GM12865 (cell line): ENCODE results near the gene SCLT1.

Experiments used
- DNase-seq: peaks from one replicate; pipeline ENCODE4 v3.0.0; 2010; ENCODE audit warnings: low read depth
- H3K4me3 ChIP-seq: 2 replicates; pipeline ENCODE4 v1.5.1; 2011; ENCODE audit warnings: mild to moderate bottlenecking, low read depth, low read length, control low read depth
- CTCF ChIP-seq: IDR thresholded peaks from 2 replicates; pipeline ENCODE4 v1.5.1; 2011; ENCODE audit warnings: low read length, control low read depth, low read depth, inconsistent platforms; ENCODE audit not compliant: insufficient read depth; ENCODE audit errors: missing control alignments

SCLT1 gene

GRCh38 chr4:129046055-129046959 is 47.0 kb downstream of the SCLT1 start:
- H3K4me3 ChIP-seq, result no peak overlapping the region
- no peak for TF ChIP-seq CTCF
- no peak for DNase-seq

DNA sequence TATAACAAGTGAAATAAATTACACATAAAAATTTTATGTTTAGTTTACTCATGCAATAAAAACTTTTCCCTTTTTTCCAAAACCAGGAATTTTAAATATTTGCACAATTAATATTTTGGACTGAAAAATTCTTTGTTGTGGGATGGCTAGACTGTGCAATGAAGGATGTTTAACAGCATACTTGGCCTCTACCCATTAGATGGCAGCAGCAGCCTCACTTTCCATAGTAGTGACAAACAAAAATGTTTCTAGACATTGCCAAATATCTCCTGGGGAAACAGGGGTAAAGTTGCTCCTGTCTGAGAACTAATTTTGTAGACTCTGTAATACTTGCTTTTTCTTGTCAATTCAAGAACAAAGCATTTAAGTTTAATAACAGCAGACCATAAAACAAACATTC is 49.8 kb downstream of the SCLT1 start:
- no peak for TF ChIP-seq CTCF
- no peak for DNase-seq
- H3K4me3 ChIP-seq, result no peak overlapping the region

DNA sequence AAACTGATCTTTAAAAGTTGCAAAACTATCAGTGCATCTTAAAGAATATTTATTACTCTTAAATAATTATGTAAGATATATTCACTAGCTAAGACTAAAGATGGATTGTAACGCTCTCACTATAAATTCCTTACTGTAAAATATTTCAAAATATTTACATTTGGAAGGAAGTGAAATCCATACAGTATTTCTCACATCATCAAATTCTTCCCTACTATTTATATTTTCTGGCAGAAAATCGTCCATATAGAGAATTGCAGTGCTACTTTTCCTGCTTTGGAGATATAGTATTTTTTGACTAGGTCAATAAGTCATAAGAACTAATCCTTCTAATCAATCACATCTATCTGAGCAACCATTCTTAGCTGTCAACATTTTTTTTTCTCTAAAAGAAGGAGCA is 52.9 kb downstream of the SCLT1 start:
- no peak for DNase-seq
- no peak overlapping the region for H3K4me3 ChIP-seq
- TF ChIP-seq CTCF, result no peak

DNA sequence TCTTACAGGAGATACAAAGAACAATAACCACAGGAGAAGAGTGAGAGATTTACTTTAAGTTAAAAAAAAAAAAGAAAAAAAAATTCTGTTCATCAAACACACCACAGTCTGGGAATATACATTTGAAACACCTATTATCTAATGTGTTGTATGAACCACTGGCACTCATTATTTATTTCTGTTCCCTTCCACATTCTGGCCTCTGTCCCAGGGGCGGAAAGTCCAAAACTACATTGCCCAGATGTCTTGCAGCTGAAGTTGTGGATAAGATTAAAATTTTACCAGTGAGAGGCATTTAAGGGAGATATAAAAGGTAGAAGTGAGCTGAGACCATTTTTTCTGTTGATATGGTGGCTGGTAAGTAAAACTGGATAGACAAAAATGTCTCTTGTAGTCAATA is 56.2 kb downstream of the SCLT1 start:
- H3K4me3 ChIP-seq, result no peak overlapping the region
- no peak for TF ChIP-seq CTCF
- no peak for DNase-seq

DNA sequence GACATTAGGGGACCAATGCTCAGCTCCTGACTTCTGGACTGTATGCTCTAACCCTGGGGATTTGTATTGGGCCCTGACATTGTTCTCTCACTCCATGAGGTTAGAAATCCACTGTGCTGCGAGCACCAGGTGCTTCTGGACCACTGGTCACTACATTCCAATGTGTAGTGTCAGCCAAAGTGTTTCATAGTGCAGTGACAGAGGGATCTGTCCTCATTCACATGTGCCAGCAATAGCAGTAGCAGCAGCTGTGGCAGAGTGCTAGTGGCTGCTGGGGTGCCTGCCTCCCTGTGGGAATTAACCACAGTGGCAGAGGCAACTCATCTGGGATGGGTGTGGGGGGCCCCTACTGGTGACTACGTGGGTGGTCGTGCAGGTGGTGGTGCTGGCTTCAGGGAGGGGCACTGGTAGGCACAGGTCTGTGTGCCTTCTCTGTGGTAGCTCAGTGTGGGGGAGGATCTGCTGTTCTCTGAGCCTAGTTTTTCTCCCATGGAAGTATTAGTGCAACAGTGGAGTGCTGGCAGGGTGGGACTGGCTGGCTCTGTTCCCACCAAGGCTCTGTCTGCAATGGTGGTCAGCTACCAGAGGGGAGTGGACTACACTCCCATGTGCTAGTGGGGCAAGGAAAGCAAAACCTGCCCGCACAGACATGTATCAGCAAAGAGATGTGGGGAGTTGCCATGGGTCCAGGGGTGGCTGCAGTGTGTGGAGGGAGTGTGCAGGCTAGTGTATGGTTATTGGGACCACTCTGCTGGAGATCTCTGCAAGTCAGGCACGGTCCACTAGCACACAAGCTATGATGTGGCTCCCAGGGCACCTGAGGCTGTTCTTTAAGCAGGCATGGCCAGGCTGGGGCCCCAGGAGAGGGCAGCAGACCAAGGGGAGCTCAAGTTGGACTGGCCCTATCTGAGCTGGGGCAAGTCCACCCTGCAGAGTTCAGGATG is 78.5 kb downstream of the SCLT1 start:
- no peak overlapping the region for H3K4me3 ChIP-seq
- DNase-seq, result no peak
- TF ChIP-seq CTCF, result no peak

- no peak for DNase-seq
- TF ChIP-seq CTCF, result no peak
- H3K4me3 ChIP-seq, result no peak overlapping the region
Measured at GRCh38 chr4:129008096-129008495, 85.2 kb downstream of the SCLT1 start.
